HG02973 (cell line): Measurements from ENCODE around the gene MYOM3.

Experiments used
- ATAC-seq: cut with Tn5 transposase; IDR thresholded peaks from one replicate; pipeline ENCODE4 v1.9.1; 2021; ENCODE audit warnings: moderate library complexity; ENCODE audit not compliant: unreplicated experiment

Gene MYOM3

GRCh38 chr1:24117722-24118409 is 5.9 kb upstream of the MYOM3 start:
- ATAC-seq, result no peak

GRCh38 chr1:24117132-24117531 is 5.2 kb upstream of the MYOM3 start:
- no peak for ATAC-seq

- no peak for ATAC-seq
These were observed 2.8 kb upstream of the MYOM3 start for GRCh38 chr1:24114753-24115152.

GRCh38 chr1:24113641-24114033 is 1.7 kb upstream of the MYOM3 start:
- no peak for ATAC-seq

- ATAC-seq, result no peak
These were observed 506 bp downstream of the MYOM3 start for GRCh38 chr1:24111262-24111995.

GRCh38 chr1:24110642-24111261 is 1.2 kb downstream of the MYOM3 start:
- ATAC-seq, result no peak

- no peak for ATAC-seq
These were observed 2.1 kb downstream of the MYOM3 start for GRCh38 chr1:24109686-24110475.

GRCh38 chr1:24109166-24109483 is 2.8 kb downstream of the MYOM3 start:
- no peak for ATAC-seq

- no peak for ATAC-seq
These were observed 3.4 kb downstream of the MYOM3 start for GRCh38 chr1:24108334-24109165.

GRCh38 chr1:24107462-24108138 is 4.3 kb downstream of the MYOM3 start:
- ATAC-seq, result no peak

GRCh38 chr1:24105368-24106160 is 6.4 kb downstream of the MYOM3 start:
- no peak for ATAC-seq

GRCh38 chr1:24104854-24105253 is 7.1 kb downstream of the MYOM3 start:
- ATAC-seq, result no peak

- ATAC-seq, result no peak
These were observed 8.1 kb downstream of the MYOM3 start for GRCh38 chr1:24103879-24104278.

- no peak for ATAC-seq
These were observed 8.5 kb downstream of the MYOM3 start for GRCh38 chr1:24103408-24103807.

GRCh38 chr1:24102961-24103360 is 9.0 kb downstream of the MYOM3 start:
- no peak for ATAC-seq

- no peak for ATAC-seq
These were observed 9.9 kb downstream of the MYOM3 start for GRCh38 chr1:24101796-24102586.

GRCh38 chr1:24100945-24101737 is 10.8 kb downstream of the MYOM3 start:
- ATAC-seq, result no peak
